Mucosa of stomach (tissue), 1 donor: Measurements from ENCODE around the gene C11orf86.

Source experiments
- H3K27me3 ChIP-seq: one replicate; pipeline ENCODE4 v1.7.0; 2013; ENCODE audit warnings: mild to moderate bottlenecking, low read length; ENCODE audit not compliant: control insufficient read depth, insufficient read depth
- H3K36me3 ChIP-seq: one replicate; pipeline ENCODE4 v1.7.0; 2013; ENCODE audit warnings: low read length; ENCODE audit not compliant: control insufficient read depth, insufficient read depth
- H3K4me1 ChIP-seq: one replicate; pipeline ENCODE4 v1.7.0; 2013; ENCODE audit warnings: mild to moderate bottlenecking, low read length; ENCODE audit not compliant: control insufficient read depth, insufficient read depth
- H3K4me3 ChIP-seq: one replicate; pipeline ENCODE4 v1.7.0; 2013; ENCODE audit warnings: low read length
- H3K9ac ChIP-seq: one replicate; pipeline ENCODE4 v1.7.0; 2013; ENCODE audit warnings: mild to moderate bottlenecking, low read length, moderate library complexity
- H3K9me3 ChIP-seq: one replicate; pipeline ENCODE4 v1.7.0; 2013; ENCODE audit warnings: mild to moderate bottlenecking, low read length, moderate library complexity; ENCODE audit not compliant: control insufficient read depth
- donor health status: Pancreatic carcinoma.

C11orf86 gene, protein sequence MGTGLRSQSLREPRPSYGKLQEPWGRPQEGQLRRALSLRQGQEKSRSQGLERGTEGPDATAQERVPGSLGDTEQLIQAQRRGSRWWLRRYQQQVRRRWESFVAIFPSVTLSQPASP

GRCh38 chr11:66974724-66975404, at the start of gene C11orf86:
TSS of gene C11orf86 (plus strand) at chr11:66975304. CDS start at chr11:66975363, 59 bp downstream.
- H3K36me3 ChIP-seq: no peaks in the 10 kb centered on the region
- peak within 1 kb of the TSS; percentile 1 for H3K9ac ChIP-seq
- H3K27me3 ChIP-seq: no peaks in the 10 kb centered on the region
- no peaks in the 10 kb centered on the region for H3K9me3 ChIP-seq
- H3K4me1 ChIP-seq: peaks cover 16% of the 10 kb centered on the region
- H3K4me3 ChIP-seq: no peak within 1 kb of the TSS

- Histone ChIP-seq H3K36me3 (no peaks in the 10 kb centered on the region), H3K4me3 (no peak overlapping the region), H3K27me3 (no peaks in the 10 kb centered on the region), H3K9ac (no peak overlapping the region), H3K9me3 (no peaks in the 10 kb centered on the region), H3K4me1 (no peaks in the 10 kb centered on the region)
Observed at GRCh38 chr11:66929753-66930152, 45.4 kb upstream of the C11orf86 start.

DNA sequence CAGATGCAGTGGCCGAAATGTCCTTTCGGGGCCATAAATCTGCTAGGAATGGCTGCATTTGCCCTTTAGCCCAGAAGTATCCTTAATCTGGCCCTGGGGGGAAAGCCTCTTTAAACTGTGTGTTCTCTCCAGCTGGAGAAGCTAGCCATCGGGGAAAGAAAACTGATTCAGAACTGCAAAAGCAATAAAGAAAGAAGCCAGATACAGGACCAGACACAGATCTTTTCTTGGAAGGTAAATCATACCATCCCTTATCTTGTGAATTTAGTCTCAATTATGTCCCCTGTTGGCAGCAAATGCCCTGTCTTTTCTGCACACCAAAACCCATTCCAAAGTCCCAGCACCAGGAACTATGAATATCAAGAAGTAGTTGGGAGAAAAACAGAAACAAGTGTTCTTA, 42.6 kb upstream of the C11orf86 start:
- Histone ChIP-seq H3K27me3 (no peaks in the 10 kb centered on the region), H3K4me1 (no peaks in the 10 kb centered on the region), H3K9me3 (no peaks in the 10 kb centered on the region), H3K9ac (no peak overlapping the region), H3K4me3 (no peak overlapping the region), H3K36me3 (no peaks in the 10 kb centered on the region)

- no peaks in the 10 kb centered on the region for H3K27me3 ChIP-seq
- H3K36me3 ChIP-seq: no peaks in the 10 kb centered on the region
- H3K4me1 ChIP-seq: no peaks in the 10 kb centered on the region
- H3K4me3 ChIP-seq: no peak overlapping the region
- no peak overlapping the region for H3K9ac ChIP-seq
- H3K9me3 ChIP-seq: no peaks in the 10 kb centered on the region
Observed at GRCh38 chr11:66933531-66933930, 41.6 kb upstream of the C11orf86 start.

- Histone ChIP-seq H3K4me3 (no peak overlapping the region), H3K27me3 (no peaks in the 10 kb centered on the region), H3K9me3 (no peaks in the 10 kb centered on the region), H3K36me3 (no peaks in the 10 kb centered on the region), H3K4me1 (no peaks in the 10 kb centered on the region), H3K9ac (no peak overlapping the region)
Observed at GRCh38 chr11:66934950-66935779, 39.9 kb upstream of the C11orf86 start.

- no peak overlapping the region for H3K4me3 ChIP-seq
- no peak overlapping the region for H3K9ac ChIP-seq
- H3K36me3 ChIP-seq: no peaks in the 10 kb centered on the region
- no peaks in the 10 kb centered on the region for H3K9me3 ChIP-seq
- H3K4me1 ChIP-seq: no peaks in the 10 kb centered on the region
- H3K27me3 ChIP-seq: no peaks in the 10 kb centered on the region
Observed at GRCh38 chr11:66936311-66936711, 38.8 kb upstream of the C11orf86 start.

DNA sequence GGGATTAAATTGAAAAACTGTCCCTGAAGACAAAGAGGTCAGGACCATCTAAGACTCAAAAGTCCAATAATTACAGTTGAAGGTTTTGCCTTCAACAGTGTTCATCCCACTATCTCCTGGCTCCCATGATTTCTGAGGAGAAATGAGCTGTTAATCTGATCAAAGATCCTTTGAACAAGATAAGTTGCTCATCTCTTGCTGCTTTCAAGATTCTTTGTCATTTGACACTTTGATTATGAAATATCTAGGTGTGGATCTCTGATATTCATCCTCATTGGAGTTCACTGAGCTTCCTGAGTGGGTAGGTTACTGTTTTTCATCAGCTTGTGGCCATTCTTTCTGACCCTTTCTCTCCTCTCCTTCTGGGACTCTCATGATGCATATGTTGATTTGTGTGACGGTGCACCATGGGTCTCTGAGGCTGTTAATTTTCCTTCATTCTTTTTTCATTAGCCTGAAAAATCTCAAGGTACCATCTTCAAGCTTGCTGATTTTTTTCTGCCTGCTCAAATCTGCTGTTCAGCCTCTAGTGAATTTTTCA, 37.8 kb upstream of the C11orf86 start:
- no peaks in the 10 kb centered on the region for H3K36me3 ChIP-seq
- no peaks in the 10 kb centered on the region for H3K9me3 ChIP-seq
- no peak overlapping the region for H3K4me3 ChIP-seq
- H3K9ac ChIP-seq: no peak overlapping the region
- no peaks in the 10 kb centered on the region for H3K4me1 ChIP-seq
- no peaks in the 10 kb centered on the region for H3K27me3 ChIP-seq

DNA sequence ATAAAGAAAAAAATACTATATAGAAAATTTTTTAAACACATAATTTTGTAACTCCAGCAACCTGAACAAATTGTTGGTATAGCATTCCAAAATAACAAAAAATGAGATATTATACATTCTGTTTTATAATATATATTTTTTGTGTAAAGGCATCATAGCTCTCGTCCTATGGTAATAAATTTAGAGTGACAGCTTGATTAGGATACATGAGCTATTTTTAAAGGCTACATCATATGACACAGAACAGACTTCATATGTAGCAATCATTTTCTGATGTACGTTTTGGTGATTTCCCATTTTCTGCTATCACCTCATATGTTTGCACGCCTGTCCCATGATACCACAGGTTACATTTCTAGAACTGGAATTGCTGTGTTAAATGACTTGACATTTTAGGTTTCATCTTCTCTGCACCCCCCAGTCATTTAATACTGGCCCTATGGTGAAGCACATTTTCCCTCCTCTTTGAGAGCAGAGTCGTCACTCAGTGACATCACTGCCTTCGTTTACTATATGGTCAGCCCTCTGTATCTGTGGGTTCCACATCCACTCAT, 36.4 kb upstream of the C11orf86 start:
- no peaks in the 10 kb centered on the region for H3K4me1 ChIP-seq
- no peaks in the 10 kb centered on the region for H3K27me3 ChIP-seq
- no peaks in the 10 kb centered on the region for H3K9me3 ChIP-seq
- no peaks in the 10 kb centered on the region for H3K36me3 ChIP-seq
- no peak overlapping the region for H3K4me3 ChIP-seq
- no peak overlapping the region for H3K9ac ChIP-seq

DNA sequence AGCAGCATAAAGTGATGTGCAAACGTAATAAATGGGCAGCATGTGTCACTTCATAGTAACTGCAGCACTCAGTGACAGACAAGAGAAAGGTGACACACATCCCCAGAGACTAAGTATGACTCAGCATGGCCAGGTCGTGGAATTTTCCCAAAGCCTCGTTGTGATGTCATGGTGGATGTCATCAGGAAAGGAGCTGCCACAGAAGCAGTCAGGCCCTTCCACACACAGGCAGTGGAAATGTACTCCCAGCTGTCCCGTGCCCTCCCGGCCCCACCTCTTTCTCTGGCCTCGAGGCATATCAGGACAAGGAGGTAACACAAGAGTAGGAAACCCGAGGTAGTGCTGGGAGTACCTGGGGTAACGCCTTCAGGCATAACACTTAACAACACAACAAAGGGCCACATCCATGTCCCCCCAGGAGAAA, 25.0 kb upstream of the C11orf86 start:
- Histone ChIP-seq H3K9ac (no peak overlapping the region), H3K9me3 (no peaks in the 10 kb centered on the region), H3K36me3 (no peaks in the 10 kb centered on the region), H3K4me3 (no peak overlapping the region), H3K4me1 (no peaks in the 10 kb centered on the region), H3K27me3 (no peaks in the 10 kb centered on the region)

DNA sequence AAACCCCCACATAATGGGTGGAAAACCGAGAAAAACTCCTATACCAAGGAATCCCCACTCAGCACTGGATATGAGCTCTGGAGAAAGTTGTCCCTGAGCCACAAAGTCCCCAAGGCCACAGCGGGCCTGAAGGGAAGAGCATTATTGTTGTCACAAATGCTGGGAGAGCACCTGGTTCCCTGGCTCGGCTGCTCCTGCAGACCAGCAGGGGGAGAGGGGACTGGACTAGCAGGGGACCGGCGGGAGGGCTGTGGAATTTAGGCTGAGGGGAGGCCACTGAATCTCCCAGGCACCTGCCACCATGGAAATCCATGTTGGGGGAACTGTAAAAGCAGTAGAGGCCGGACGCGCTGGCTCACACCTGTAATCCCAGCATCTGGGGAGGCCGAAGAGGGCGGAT, 24.0 kb upstream of the C11orf86 start:
- H3K4me1 ChIP-seq: no peaks in the 10 kb centered on the region
- no peaks in the 10 kb centered on the region for H3K9me3 ChIP-seq
- H3K36me3 ChIP-seq: no peaks in the 10 kb centered on the region
- no peak overlapping the region for H3K4me3 ChIP-seq
- no peak overlapping the region for H3K9ac ChIP-seq
- no peaks in the 10 kb centered on the region for H3K27me3 ChIP-seq

DNA sequence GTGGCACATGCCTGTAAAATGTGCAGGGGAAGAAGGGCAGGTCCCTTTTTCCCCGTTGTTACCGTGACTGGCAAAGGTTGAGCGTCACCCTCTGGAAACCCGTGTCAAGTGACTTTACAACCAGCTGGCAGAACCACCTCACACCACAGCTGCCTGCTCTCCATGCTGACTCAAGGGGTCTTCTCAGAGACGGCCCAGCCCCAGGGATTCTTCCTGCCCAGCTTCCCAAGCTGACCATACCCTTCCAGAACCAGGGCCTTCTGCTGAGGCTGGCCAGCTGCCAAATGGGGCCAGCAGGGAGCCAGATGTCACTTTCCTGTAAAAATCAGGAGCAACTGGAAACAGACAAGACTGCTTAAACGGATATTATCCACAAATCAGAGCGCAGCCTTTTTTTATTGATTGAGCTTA, 23.2 kb upstream of the C11orf86 start:
- Histone ChIP-seq H3K27me3 (no peaks in the 10 kb centered on the region), H3K4me1 (peaks cover 3% of the 10 kb centered on the region), H3K9ac (no peak overlapping the region), H3K36me3 (no peaks in the 10 kb centered on the region), H3K9me3 (no peaks in the 10 kb centered on the region), H3K4me3 (no peak overlapping the region)
